Amniotic epithelial cell (primary cell): Measurements from ENCODE around the gene EML2.
"Not testable (repeated sequence)": the region's sequence is repeated elsewhere in the genome, so short reads cannot be mapped to it uniquely, and the experiment has no call there.

Experiments used
- DNase-seq: peaks from one replicate; pipeline ENCODE4 v3.0.0-alpha.2; 2010; ENCODE audit warnings: low read depth

The EML2 gene, protein sequence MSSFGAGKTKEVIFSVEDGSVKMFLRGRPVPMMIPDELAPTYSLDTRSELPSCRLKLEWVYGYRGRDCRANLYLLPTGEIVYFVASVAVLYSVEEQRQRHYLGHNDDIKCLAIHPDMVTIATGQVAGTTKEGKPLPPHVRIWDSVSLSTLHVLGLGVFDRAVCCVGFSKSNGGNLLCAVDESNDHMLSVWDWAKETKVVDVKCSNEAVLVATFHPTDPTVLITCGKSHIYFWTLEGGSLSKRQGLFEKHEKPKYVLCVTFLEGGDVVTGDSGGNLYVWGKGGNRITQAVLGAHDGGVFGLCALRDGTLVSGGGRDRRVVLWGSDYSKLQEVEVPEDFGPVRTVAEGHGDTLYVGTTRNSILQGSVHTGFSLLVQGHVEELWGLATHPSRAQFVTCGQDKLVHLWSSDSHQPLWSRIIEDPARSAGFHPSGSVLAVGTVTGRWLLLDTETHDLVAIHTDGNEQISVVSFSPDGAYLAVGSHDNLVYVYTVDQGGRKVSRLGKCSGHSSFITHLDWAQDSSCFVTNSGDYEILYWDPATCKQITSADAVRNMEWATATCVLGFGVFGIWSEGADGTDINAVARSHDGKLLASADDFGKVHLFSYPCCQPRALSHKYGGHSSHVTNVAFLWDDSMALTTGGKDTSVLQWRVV

DNA sequence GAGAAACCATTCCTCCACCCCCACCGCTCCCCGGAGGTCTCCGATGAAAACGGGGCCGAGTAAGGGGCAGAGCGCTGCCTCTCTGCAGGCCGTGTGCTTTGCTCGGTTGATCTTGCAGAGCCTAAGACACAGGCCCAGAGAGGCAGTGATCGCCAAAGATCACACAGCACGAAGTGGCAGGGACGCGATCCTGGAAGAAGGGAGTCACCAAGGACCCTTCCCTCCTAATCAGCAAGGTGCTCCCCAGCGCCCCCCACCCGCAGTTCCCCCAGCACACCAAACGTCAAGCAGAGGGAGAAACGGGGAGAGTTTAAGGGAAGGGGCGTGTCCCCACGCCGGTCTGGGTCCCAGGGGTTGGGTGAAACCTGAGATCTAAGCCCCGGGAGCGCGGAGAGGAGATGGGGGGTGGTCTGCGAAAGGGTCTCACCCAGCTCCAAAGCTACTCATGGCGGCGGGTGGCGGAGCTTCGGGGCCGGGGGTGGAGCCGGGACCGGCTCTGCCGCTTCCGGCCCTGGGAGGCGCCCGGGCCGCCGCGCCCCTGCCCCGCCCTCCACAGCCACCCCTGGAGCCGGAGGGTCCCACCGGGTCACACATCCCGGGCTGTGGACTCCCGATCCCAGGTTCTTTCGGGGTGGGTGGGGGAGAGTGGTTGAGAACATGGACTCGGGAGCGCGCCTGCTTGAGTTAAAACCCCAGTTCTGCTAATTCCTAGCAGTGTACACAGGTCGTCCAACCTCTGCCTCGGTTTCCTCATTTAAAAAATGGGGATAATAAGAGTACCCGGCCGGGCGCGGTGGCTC is at the start of gene EML2:
TSS of gene EML2 (minus strand) at position 468 of the 800 bp plus-strand sequence. CDS start at position 447, 21 bp downstream.
- DNase-seq: no peak

DNA sequence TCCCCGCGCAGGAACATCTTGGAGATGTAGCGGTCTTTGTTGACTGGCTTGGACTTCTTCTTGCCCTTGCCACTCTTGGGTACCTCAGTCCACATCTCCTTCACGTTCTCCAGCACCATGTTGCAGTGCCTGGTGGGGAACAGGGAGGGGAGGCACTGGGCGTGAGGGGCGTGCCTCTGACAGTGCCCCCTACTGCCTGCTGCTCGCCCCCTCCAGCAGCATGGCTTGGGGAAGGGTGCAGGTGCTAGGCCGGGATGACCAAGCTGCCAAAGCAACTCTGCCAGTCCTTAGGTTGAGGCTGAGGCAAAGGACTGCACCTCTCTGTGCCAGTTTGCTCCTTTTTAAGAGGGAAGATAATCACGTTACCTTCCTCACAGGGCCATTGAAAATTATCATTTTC is 48.4 kb upstream of the EML2 start:
- no peak for DNase-seq

DNA sequence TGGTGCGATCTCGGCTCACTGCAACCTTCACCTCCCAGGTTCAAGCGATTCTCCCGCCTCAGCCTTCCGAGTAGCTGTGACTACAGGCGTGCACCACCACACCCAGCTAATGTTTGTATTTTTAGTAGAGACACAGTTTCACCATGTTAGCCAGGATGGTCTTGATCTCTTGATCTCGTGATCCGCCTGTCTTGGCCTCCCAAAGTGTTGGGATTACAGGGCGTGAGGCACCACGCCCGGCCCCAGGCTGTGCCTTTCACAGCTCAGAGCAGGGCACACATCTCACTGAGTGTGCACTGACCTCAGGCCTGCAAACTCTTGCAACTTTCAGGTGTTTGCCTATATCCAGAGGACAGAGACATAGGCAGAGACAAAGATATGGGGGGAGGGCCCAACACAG is 45.8 kb upstream of the EML2 start:
- not testable (repeated sequence) for DNase-seq

DNA sequence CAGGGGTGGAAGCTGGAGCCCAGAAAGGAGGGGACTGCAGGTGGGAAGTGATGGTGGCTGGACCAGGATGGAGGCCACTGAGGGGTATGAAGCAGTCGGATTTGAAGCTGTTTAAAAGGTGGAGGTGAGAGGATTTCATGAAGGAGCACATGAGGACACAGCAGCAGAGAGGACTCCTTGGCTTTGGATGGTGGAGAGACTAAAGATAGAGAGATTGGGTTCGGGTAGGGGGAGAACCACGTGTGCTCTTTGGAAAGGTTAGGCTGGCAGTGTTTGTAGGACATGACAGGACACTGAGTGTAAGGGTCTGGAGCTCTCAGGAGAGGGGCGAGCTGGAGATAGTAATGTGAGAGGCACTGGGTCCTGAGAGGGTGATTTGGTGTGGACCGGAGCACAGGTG is 43.7 kb upstream of the EML2 start:
- DNase-seq: no peak

DNA sequence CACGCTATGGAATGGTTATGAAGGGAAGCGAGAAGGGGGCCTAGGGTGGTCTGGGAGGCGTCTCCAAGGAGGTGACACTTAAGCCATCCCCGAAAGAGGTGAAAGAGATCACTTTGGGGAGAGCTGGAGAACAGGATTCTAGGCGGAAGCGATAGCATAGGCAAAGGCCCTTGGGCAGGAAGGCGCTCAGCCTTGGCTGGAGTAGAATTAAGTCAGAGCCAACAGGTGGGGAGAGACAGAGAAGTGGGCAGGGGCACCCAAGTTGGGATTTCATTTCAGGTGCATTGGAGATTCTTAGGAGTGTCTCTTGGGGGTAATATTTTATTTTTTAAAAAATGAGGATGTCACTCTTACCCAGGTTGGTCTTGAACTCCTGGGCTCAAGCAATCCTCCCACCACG is 42.9 kb upstream of the EML2 start:
- DNase-seq: no peak

DNA sequence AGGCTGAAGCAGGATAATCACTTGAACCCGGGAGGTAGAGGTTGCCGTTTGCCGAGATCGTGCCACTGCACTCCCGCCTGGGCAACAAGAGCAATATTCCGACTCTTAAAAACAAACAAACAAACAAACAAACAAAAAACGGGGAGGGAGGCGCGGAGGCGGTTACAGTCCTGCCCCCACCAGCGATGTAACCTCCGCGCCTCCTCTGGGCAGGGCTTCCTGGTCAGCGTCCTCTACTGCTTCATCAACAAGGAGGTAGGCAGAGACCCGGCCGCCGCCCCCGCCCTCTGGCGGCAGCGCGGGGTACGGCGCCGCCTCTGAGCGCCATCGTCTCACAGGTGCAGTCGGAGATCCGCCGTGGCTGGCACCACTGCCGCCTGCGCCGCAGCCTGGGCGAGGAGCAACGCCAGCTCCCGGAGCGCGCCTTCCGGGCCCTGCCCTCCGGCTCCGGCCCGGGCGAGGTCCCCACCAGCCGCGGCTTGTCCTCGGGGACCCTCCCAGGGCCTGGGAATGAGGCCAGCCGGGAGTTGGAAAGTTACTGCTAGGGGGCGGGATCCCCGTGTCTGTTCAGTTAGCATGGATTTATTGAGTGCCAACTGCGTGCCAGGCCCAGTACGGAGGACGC is 42.3 kb upstream of the EML2 start:
- peak; percentile 74 for DNase-seq

DNA sequence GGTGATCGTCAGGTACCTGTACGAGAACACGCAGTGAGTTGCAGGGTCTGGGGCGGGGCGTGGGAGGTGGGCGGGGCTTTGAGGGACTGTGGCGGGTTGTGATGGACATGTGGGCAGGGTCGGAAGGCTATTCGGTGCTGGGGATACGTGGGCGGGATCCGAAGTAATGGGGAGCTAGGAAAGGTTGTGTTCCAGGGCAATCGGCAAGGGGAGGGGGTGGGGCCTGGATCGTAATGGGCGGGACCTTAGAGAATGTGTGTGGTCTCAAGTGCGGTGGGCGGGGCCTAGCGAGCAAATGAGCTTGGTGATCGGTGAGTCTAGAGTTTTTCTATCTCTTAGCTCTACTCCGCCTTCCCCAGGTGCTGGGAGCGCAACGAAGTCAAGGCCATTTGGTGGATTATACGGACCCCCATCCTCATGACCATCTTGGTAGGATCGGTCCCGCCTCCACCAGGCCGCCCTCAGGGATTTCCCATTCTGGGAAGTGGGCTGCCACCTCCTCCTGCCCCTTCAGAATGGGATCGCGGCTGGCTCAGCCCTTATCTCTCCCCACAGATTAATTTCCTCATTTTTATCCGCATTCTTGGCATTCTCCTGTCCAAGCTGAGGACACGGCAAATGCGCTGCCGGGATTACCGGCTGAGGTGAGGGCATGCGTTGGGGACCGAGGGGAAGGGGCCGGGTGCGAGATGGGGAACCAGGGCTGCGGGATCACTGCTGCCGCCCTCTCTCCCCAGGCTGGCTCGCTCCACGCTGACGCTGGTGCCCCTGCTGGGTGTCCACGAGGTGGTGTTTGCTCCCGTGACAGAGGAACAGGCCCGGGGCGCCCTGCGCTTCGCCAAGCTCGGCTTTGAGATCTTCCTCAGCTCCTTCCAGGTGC is 38.4 kb upstream of the EML2 start:
- peak; percentile 94 for DNase-seq

DNA sequence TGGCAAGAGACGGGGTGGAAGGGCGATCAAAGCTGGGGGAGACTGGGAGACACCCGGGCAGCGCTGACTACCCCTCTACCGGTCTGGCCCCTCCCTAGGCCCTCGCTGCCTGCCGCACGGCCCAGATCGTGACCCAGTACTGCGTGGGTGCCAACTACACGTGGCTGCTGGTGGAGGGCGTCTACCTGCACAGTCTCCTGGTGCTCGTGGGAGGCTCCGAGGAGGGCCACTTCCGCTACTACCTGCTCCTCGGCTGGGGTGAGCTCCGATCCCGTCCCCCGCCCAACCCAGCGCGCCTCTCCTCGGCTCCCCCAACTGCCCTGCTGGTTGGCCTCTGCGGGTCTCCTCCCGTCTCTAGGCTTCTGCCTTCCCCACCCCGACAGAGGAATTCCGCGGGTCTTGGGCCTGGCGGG is 37.7 kb upstream of the EML2 start:
- DNase-seq: no peak

DNA sequence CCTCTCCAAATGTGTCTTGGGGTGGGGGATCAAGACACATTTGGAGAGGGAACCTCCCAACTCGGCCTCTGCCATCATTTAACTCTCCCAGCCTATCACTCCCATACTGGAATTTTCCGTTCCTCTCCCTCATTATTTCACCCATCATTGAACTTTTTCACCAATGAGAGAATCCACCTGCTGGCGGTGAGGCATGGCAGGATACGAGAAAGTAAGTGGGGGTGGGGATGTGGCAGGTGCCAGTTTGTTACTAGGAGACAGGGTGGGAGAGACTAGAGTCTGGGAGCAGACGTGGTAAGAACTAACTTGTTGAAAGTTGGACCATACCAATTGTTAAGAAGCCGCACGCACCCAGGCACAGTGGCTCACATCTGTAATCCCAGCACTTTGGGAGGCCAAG is 35.7 kb upstream of the EML2 start:
- DNase-seq: no peak

DNA sequence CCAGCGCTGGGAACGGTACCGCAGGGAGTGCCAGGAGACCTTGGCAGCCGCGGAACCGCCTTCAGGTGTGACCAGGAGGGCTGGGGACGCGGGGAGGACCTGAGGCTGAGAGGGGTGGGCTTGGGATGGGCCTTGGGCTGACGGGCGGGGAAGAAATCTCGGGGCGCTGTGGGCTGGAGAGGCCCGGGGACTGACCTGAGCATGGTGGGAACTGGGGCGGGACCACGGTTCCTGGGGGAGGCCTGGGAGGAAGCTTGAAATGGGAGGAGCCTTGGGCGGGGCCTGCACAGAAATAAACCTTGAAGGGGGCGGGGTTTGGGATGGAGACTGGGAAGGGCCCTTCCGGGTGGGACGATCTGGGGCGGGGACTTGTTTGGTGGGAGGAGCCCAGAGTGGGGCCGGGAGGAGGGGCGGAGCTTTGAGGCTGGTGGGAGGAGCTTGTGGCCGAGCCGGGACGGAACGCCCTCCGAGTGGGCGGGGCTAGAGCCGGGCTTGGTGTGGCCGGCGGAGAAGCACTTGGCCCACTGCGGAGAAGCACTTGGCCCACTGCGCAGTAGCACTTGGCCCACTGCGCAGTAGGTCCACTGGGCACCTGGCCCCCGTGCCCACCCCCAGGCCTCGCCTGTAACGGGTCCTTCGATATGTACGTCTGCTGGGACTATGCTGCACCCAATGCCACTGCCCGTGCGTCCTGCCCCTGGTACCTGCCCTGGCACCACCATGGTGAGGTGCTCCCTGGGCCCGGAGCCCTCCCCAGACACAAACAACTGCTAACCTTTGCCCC is 31.7 kb upstream of the EML2 start:
- peak; percentile 82 for DNase-seq

DNA sequence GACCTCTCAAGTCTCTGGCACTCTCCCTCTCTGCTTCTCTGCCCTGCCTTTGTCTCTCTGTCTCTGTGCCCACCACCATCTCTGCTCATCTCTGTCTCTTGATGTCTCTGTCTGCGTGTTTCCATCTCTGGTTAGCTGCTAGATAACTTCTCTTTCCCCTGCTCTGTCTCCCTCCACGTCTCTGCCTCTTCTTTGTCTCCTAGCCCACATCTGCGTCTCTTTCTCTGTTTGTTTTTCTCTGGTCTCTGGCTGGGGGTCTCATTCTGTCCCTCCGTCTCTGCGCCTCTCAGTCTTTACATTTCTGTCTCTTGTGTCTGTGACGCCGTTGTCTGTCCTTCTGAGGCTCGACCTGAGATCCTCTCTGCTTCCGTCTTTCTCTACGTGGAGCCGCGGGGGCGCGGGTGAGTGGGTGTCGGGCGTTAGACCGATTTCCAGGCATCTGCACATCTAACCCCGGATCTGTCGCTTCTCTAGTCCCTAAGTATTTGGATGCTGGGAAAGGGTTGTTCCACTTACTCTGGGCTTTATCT is 29.2 kb upstream of the EML2 start:
- no peak for DNase-seq

DNA sequence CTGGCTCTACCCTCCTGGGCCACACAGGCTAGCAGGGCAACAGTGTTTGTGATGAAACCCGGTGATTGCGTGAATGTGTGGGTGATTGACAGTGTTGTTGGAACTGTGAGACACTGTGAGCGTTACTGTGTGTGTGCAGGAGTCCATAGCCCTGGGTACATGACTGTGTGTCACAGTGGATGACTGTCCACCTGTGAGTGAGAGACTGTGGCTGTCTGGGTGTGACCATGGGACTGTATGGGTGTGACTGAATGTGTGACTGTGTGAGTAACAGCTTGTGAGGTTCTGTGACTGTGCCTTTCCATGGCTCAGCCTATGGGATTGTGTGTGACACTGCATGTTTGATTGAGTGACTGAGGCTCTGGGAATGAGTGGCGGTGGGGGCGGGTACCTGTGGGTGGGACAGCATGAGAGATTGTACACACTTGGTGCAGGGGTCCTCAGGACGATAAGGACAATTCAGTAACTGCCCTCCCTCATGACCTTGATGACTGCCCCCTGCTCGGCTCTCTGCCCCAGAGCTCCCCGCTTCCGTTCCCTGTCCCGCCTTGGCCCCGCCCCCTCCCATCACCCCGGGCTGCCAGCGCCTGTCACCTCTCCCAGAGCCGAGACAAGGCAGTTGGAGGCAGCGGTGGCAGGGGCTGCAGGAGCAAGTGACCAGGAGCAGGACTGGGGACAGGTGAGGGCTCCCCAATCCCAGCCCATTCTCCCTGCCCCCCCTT is 28.6 kb upstream of the EML2 start, which contains the start of gene GIPR:
TSS of gene GIPR (plus strand) at position 602 of the 722 bp plus-strand sequence. CDS start 1,300 bp downstream, outside the sequence.
- peak; percentile 30 for DNase-seq

DNA sequence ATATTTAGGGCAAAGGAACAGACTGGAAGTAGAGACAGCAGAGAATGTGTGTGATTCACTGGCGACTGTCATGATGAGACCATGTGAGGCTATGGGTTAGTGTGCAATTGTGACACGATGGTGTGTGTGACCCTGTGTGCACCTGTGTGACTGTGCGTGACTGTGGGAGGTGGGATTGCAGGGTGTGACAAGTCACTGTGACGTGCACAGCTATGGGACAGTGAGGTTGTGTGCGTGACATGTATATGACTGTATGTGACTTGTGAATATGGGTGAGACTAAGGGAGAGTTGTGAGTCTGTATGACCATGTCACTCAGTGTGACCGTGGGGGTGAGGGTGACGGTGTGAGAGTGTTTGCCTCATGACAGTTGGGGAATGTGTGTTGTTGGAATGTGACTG is 25.4 kb upstream of the EML2 start:
- DNase-seq: no peak

DNA sequence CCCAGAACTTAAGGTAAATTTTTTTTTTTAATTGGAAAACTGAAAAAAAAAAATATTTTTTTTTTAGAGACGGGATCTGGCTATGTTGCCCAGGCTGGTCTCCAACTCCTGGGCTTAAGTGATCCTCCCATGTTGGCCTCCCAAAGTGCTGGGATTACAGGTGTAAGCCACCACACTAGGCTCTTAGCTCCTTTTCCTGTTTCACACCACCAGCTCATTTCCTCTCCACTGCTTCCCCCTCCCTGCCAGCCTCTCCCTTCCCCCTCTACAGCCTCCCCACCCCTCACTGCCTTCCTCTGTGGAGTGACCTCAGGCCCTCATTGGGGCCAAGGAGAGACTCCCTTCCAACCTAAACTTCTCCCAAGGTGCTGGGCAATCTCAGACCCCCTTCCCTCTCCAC is 24.6 kb upstream of the EML2 start:
- no peak for DNase-seq

DNA sequence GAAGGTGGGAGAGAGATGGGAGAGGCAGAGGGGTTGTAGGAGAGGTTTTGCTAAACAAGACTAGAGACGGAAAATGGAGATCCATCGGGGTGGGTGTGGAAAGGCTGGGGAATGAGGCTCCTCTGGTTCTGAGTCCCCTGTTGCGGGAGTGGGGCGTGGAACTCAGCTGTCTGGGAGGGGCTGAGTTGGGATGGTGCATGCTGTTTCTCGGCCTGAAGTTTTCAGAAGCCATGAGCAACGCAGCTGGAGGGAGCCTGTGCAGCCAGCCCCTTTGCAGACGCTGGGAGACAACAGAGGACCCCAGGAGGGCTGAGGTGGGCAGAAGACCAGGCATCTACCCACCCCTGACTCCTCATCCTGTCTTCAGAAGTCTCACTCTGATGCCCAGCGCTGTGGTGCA is 21.4 kb upstream of the EML2 start:
- no peak for DNase-seq

DNA sequence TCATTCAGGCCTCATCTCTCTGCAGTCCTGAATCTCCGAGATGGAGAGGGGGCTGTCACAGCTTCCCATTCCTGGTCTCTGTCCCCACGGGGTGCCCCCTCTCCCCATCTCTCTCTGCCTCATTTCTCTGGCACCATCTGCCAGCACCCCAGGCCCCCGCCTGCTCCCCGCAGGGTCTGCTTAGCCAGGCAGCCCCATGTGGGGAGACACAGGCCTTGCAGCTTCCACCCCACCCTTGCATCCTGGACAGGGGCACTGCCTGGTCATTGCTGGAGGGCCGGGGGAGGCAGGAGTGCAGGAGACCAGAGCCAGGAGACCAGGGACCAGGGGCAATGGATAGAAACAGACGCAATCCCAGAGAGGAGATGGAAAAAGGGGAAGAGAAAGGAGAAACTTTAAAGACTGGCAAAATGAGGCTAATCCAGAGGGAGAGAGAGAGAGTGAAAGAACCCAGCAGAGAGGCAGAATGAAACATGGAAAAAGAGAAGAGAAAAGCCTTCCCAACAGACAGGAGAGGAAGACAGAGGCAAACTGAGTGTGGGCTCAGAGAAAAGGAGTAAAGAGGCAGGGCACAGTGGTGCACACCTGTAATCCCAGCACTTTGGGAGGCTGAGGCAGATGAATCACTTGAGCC is 20.0 kb upstream of the EML2 start:
- DNase-seq: no peak

DNA sequence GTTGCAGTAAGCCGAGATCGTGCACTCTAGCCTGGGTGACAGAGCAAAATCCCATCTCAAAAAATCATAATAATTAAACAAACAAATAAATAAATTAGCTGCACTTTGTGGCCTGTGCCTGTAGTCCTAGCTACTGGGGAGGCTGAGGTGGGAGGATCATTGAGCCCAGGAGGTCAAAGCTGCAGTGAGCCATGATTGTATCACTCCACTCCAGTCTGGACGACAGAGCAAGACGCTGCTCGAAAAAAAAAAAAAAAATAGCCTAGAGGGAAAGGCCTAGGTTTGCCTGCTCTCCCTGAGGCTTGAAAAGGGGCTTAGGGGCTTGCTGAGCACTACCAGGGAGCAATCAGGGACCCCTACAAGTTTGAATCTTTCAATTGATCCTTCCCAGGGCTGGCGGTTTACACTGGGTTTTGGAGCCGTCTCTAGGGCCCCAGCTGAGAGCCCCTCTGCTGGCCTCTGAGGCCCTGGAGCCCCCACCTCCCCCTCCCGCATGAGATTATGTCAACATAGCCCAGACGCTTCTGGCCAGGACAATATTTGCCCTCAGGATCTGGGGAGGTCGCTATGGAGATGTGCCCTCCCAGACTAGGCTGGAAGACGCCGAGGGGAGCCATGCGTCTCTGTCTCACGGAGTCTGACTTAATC is 18.4 kb upstream of the EML2 start:
- DNase-seq: peak; percentile 12

DNA sequence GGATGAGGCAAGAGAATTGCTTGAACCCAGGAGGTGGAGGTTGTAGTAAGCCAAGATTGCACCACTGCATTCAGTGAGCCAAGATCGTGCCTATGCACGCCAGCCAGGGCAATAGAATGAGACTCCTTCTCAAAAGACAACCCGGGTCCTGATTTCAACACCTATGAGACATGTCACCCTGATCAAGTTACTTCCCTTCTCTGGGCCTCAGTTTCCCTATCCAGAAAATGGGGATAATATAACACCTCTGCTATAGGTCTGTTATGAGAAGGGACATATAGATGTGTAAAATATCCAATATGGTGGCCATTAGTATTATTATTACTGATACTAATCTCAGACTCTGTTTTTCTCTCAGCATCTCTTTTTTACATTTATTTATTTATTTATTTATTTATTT is 15.9 kb upstream of the EML2 start:
- DNase-seq: no peak
